Astrocyte (in vitro differentiated cells and primary cell): ENCODE results near the gene ARHGEF26.

Experiments used
- EZH2 ChIP-seq: IDR thresholded peaks from 2 replicates; pipeline ENCODE4 v1.6.1; 2012; ENCODE audit warnings: mild to moderate bottlenecking, low read length, inconsistent platforms; ENCODE audit not compliant: insufficient read depth
- TF ChIP-seq, protein P1 (sequence below): IDR thresholded peaks from 2 replicates; pipeline ENCODE4 v1.5.1; 2011; ENCODE audit warnings: low read depth, mild to moderate bottlenecking, inconsistent platforms, low read length, moderate library complexity; ENCODE audit not compliant: insufficient read depth

DNA sequence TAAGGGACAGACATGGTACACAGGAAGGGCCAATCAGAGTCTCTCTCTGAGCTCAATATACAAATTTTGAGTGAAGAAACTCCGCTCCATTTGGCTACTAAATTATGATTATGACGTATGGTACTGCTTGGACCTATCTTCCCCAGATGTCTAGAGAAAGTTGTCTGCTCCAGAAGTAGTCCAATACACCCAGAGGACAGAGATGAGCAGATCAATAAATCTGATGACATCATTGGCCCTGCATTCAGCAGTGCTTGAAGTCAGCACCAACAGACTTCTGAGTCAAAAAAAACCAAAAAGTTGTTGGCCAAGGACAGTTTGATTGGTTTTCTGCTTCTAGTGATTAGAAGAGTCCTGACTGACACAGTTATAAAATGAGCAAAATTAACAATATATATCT, 19.9 kb upstream of the ARHGEF26 start:
- no peak for TF ChIP-seq EZH2
- TF ChIP-seq, protein P1, sequence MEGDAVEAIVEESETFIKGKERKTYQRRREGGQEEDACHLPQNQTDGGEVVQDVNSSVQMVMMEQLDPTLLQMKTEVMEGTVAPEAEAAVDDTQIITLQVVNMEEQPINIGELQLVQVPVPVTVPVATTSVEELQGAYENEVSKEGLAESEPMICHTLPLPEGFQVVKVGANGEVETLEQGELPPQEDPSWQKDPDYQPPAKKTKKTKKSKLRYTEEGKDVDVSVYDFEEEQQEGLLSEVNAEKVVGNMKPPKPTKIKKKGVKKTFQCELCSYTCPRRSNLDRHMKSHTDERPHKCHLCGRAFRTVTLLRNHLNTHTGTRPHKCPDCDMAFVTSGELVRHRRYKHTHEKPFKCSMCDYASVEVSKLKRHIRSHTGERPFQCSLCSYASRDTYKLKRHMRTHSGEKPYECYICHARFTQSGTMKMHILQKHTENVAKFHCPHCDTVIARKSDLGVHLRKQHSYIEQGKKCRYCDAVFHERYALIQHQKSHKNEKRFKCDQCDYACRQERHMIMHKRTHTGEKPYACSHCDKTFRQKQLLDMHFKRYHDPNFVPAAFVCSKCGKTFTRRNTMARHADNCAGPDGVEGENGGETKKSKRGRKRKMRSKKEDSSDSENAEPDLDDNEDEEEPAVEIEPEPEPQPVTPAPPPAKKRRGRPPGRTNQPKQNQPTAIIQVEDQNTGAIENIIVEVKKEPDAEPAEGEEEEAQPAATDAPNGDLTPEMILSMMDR, result no peak
